Fibroblast of pulmonary artery (primary cell): ENCODE data around the gene ZNF234.
"Not testable (repeated sequence)": the region's sequence is repeated elsewhere in the genome, so short reads cannot be mapped to it uniquely, and the experiment has no call there.

Experiments used
- DNase-seq: peaks from one replicate; pipeline ENCODE4 v3.0.0-alpha.2; 2010; ENCODE audit warnings: low read depth
- H3K4me3 ChIP-seq: replicated peaks from 2 replicates; pipeline ENCODE4 v1.5.1; 2011; ENCODE audit warnings: low read depth, mild to moderate bottlenecking, control low read depth, low read length, moderate library complexity
- CTCF ChIP-seq: IDR thresholded peaks from 2 replicates; pipeline ENCODE4 v1.5.1; 2011; ENCODE audit warnings: mild to moderate bottlenecking, control low read depth, low read length, inconsistent platforms; ENCODE audit errors: missing control alignments

Gene ZNF234

DNA sequence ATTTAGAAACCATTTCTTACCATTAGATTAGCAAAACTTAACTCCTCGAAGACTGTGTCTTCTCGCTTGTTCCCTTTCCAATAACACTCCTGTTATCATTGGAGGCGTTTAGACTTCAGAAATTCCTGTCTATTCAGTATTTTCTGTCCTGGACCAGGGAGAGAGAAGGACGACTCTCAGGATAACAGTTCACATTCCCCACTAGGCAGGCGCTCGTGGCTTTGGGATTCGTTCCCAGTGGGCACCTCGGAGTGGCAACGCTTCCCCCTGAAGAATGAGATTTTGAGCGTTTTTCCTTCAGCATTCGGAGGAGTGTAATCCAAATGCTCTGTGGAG is 28.6 kb upstream of the ZNF234 start:
- no peak for DNase-seq
- no peak for TF ChIP-seq CTCF
- peak overlapping the region; percentile 66 for H3K4me3 ChIP-seq

DNA sequence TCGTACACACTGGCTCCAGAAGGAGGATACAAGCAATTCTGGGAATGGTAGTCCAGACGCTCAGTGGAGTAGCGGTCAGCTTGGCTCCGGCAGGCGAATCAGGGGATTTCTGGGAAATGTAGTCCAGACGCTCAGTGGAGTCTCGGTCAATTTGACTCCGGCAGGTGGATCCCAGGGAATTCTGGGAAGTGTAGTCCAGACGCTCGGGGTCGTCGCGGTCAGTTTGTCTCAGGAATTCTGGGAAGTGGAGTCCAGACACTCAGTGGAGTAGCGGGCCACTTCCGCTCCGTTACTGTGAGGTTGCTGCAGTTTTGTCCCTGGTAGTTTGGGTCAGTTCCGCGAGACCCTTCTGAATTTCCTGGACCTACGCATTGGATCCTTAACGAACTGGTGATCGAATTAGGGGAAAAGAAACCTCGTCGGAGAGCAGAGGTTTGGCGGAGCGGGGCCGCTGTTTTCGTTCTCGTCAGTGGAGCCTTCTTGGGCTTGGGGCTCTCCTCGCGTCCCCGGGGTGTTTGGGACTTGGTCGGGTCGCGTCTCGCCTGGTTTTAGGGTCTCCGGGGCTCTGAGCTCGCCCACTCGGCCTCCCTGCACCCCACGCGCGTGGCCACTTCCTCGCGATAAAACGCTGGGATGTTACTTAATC is 28.1 kb upstream of the ZNF234 start, which contains the start of gene ZNF225:
Gene ZNF225, plus strand, starts transcription at position 262 of the 646 bp plus-strand sequence. CDS start 2,429 bp downstream, outside the sequence.
- no peak for TF ChIP-seq CTCF
- peak; percentile 99 for DNase-seq
- H3K4me3 ChIP-seq, result peak within 1 kb of the TSS; percentile 66

DNA sequence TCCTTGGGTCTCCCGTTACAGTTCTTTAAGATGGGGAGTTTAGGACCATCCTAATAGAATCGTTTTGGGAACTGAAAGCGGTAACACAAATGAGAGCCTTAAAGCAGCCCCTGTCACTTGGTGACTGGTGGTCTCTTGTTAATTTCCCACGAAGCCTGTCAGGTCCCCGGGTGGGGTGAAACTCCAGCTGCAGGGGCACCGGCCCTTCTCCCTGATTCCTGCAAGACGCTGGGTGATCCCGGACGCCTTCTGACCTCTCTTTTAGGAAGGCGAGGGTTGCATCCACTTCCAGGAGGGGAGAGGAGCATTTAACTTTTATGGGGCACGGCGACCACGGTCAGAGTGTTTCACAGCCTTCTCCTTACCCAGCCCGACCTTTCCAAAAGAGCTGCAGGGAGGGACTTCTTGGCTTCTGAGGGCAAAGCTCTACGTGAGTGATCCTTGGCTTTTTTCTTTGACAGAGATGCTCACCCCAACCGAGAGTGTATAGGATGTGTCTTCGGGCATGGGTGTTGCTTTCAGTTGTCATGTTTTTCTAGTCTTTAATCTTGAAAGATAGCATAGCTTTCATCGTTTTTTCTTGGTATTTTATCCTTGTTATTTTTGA is 27.5 kb upstream of the ZNF234 start:
- DNase-seq, result no peak
- peak overlapping the region; percentile 66 for H3K4me3 ChIP-seq
- no peak for TF ChIP-seq CTCF

- DNase-seq, H3K4me3 ChIP-seq: not testable (repeated sequence)
These were observed 20.2 kb upstream of the ZNF234 start for GRCh38 chr19:44121162-44121561.

GRCh38 chr19:44131955-44132354 is 9.4 kb upstream of the ZNF234 start:
- no peak for TF ChIP-seq CTCF
- DNase-seq, result no peak

DNA sequence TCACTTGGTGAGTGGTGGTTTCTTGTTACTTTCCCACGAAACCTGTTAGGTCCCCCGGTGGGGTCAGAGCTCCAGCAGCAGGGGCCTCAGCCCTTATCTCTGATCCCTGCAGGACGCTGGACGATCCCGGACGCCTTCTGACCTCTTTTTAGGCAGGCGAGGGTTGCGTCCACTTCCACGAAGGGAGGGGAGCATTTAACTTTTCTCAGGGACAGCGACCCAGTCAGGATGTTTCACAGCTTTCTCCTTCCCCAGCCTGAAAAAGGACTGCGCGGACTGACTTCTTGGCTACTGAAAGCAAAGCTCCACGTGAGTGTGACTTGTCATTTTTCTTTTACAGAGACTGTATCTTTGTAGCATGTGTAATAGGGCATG is 692 bp downstream of the ZNF234 start:
- H3K4me3 ChIP-seq, result peak overlapping the region; percentile 91
- TF ChIP-seq CTCF, result no peak
- DNase-seq, result peak; percentile 43

More at GRCh38 chr19:44131955-44132354, 9.4 kb upstream of the ZNF234 start:
- no peak overlapping the region for H3K4me3 ChIP-seq

- DNase-seq, result no peak
- H3K4me3 ChIP-seq, result no peak overlapping the region
- no peak for TF ChIP-seq CTCF
These were observed 8.4 kb downstream of the ZNF234 start for GRCh38 chr19:44149776-44150175.
